Smooth muscle cell (in vitro differentiated cells): ENCODE data around the gene CNBD2. TPM values are rescaled to one million over a fixed set of nuclear protein-coding genes. Genes with fewer than 3 reads are reported as not detected.
"Not testable (repeated sequence)": the region's sequence is repeated elsewhere in the genome, so short reads cannot be mapped to it uniquely, and the experiment has no call there.

Experiments
- DNase-seq: peaks from one replicate; lab custom pipeline; 2025; ENCODE audit not compliant: unreplicated experiment; lab: John Stamatoyannopoulos, UW
- H2AFZ ChIP-seq: fragments of 200-600 bp; sonication (generic); 2 replicates; pipeline ENCODE4 v1.6.0; 2016; ENCODE audit warnings: antibody characterized with exemption, low read depth, mild to moderate bottlenecking
- H3F3A ChIP-seq: fragments of 200-600 bp; sonication (generic); 2 replicates; pipeline ENCODE4 v1.6.0; 2017; ENCODE audit warnings: antibody characterized with exemption, low read depth
- H3K27ac ChIP-seq: fragments of 200-600 bp; sonication (generic); 2 replicates; pipeline ENCODE4 v1.5.1; 2016; ENCODE audit warnings: low read depth, mild to moderate bottlenecking
- H3K27me3 ChIP-seq: fragments of 200-600 bp; sonication (generic); 2 replicates; pipeline ENCODE4 v1.6.1; 2016; ENCODE audit warnings: low read depth, mild to moderate bottlenecking
- H3K36me3 ChIP-seq: fragments of 200-600 bp; sonication (generic); 2 replicates; pipeline ENCODE4 v1.5.1; 2016; ENCODE audit warnings: low read depth
- H3K4me1 ChIP-seq: fragments of 200-600 bp; sonication (generic); 2 replicates; pipeline ENCODE4 v1.5.1; 2016; ENCODE audit warnings: low read depth
- H3K4me2 ChIP-seq: fragments of 200-600 bp; sonication (generic); 2 replicates; pipeline ENCODE4 v1.6.0; 2016; ENCODE audit warnings: mild to moderate bottlenecking
- H3K4me3 ChIP-seq: fragments of 200-600 bp; sonication (generic); 2 replicates; pipeline ENCODE4 v1.5.1; 2016; ENCODE audit warnings: mild to moderate bottlenecking
- H3K79me2 ChIP-seq: fragments of 200-600 bp; sonication (generic); 2 replicates; pipeline ENCODE4 v1.6.0; 2016; ENCODE audit warnings: low read depth, mild to moderate bottlenecking
- H3K9ac ChIP-seq: fragments of 200-600 bp; sonication (generic); 2 replicates; pipeline ENCODE4 v1.6.0; 2016; ENCODE audit warnings: low read depth
- H3K9me3 ChIP-seq: fragments of 200-600 bp; sonication (generic); replicated peaks from 2 replicates; pipeline ENCODE4 v1.5.1; 2016; ENCODE audit warnings: low read depth
- H4K20me1 ChIP-seq: fragments of 200-600 bp; sonication (generic); 2 replicates; pipeline ENCODE4 v1.6.0; 2016; ENCODE audit warnings: low read depth
- WGBS: methylation state at CpG from one replicate; pipeline ENCODE4 v1.1.7; 2016; ENCODE audit warnings: low lambda C conversion rate; 5-methylcytosine and 5-hydroxymethylcytosine counted together
- polyA plus RNA-seq: library from polyadenylated mRNA; unstranded; fragments of >200 nt; fragmentation: Nextera tagmentation; extraction: Ambion mirVana; gene quantifications from 2 replicates; pipeline ENCODE4 v1.2.1, GENCODE V29; 2016
- total RNA-seq: library from RNA; depleted of rRNA; stranded (reverse); fragments of >200 nt; gene quantifications from 2 replicates; pipeline ENCODE4 v1.2.3, GENCODE V29; 2014
- TF ChIP-seq, protein P1 (sequence below): fragments of 200-600 bp; sonication (generic); IDR thresholded peaks from 2 replicates; pipeline ENCODE4 v1.5.1; 2017; ENCODE audit warnings: borderline replicate concordance, mild to moderate bottlenecking, antibody characterized with exemption; ENCODE audit not compliant: insufficient read depth, poor library complexity, severe bottlenecking

CNBD2 gene
- total and polyA plus RNA-seq, 2 experiments from 2014 or later: 2.8 to 10.2 TPM

DNA sequence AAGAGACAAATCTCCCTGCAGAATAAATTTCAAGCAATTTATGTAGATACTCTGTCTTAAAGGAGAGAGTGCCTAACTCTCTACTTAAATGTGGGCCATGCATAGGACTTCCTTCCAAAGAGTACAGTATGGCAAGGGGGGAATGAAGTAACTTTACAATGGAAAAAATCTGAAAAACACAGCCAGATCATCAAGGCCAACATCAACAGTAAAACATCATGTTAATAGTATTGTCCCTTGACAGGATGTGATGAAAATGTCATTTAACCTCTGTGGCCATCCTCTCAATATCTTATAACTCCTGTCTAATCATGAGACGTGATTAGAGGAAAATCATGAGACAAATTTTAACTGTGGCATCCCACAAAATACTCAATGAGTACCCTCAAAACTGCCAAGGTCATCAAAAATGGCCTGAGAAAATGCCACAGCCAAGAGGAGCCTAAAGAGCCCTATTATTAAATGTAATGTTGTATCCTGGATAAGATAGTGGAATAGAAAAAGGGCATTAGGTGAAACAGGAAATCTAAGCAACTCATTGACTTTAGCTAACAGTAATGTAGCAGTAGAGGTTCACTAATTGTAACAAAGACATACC is 47.5 kb downstream of the CNBD2 start:
- Histone ChIP-seq H3K36me3 (no peaks in the 10 kb centered on the region), H3F3A (no peaks in the 10 kb centered on the region), H3K4me1 (no peaks in the 10 kb centered on the region), H4K20me1 (no peaks in the 10 kb centered on the region), H3K9ac (no peak overlapping the region), H3K27me3 (no peaks in the 10 kb centered on the region), H3K27ac (no peak overlapping the region), H2AFZ (no peak overlapping the region), H3K79me2 (no peaks in the 10 kb centered on the region), H3K4me3 (no peak overlapping the region), H3K4me2 (no peak overlapping the region), H3K9me3 (no peaks in the 10 kb centered on the region)
- WGBS: 96% methylated on average over 1 of the region's 1 CpG
- TF ChIP-seq, protein P1, sequence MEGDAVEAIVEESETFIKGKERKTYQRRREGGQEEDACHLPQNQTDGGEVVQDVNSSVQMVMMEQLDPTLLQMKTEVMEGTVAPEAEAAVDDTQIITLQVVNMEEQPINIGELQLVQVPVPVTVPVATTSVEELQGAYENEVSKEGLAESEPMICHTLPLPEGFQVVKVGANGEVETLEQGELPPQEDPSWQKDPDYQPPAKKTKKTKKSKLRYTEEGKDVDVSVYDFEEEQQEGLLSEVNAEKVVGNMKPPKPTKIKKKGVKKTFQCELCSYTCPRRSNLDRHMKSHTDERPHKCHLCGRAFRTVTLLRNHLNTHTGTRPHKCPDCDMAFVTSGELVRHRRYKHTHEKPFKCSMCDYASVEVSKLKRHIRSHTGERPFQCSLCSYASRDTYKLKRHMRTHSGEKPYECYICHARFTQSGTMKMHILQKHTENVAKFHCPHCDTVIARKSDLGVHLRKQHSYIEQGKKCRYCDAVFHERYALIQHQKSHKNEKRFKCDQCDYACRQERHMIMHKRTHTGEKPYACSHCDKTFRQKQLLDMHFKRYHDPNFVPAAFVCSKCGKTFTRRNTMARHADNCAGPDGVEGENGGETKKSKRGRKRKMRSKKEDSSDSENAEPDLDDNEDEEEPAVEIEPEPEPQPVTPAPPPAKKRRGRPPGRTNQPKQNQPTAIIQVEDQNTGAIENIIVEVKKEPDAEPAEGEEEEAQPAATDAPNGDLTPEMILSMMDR: no peak
- no peak for DNase-seq

DNA sequence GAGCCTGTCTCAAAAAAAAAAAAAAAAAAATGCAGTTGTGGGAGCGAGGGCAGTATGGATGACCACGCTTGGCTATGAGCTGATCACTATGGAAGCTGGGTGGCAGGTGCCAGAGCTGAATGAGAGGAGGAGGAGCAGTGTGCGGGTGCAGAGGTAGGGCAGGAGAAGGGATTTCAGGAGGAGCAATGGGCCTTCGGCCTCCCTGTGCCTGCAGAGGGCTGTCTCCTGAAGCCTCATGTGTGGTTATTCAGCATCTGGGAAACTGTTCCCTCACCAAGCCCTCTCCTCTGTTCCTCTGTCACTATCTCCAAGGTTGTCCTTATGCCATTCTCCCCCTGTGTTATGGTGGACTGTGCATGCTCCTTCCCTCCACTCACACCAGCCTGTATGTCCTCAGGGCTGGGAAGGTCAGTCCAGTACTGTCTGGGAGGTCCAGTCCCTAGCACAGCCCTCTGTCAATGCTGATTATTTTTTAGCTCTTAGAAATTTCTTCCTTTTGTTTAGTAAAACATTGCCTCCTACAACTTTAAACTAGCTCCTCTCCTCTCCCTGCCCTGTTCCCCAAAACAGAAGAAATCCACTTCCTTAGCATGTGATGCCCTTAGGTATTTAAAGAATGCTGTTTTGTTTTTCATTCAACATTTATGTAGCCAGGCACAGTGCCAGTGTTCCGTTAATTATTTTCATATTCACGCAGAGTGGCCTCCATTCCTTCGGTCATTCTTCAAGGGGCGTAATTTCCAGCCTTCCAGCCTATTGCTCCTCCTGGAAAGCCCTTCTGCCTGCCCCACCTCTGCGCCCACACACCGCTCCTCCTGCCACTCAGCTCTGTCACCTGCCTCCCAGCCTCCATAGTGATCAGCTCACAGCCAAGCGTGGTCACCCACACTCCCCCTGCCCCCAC is 48.9 kb downstream of the CNBD2 start:
- Histone ChIP-seq H3K27me3 (no peaks in the 10 kb centered on the region), H3K4me1 (no peaks in the 10 kb centered on the region), H3K9ac (no peak overlapping the region), H3F3A (no peaks in the 10 kb centered on the region), H3K4me2 (no peak overlapping the region), H3K27ac (no peak overlapping the region), H4K20me1 (no peaks in the 10 kb centered on the region), H3K4me3 (no peak overlapping the region), H3K36me3 (no peaks in the 10 kb centered on the region), H3K79me2 (no peaks in the 10 kb centered on the region), H3K9me3 (no peaks in the 10 kb centered on the region), H2AFZ (no peak overlapping the region)
- WGBS: 87% methylated on average over 11 of the region's 11 CpGs
- DNase-seq: no peak
- TF ChIP-seq, protein P1: no peak

DNA sequence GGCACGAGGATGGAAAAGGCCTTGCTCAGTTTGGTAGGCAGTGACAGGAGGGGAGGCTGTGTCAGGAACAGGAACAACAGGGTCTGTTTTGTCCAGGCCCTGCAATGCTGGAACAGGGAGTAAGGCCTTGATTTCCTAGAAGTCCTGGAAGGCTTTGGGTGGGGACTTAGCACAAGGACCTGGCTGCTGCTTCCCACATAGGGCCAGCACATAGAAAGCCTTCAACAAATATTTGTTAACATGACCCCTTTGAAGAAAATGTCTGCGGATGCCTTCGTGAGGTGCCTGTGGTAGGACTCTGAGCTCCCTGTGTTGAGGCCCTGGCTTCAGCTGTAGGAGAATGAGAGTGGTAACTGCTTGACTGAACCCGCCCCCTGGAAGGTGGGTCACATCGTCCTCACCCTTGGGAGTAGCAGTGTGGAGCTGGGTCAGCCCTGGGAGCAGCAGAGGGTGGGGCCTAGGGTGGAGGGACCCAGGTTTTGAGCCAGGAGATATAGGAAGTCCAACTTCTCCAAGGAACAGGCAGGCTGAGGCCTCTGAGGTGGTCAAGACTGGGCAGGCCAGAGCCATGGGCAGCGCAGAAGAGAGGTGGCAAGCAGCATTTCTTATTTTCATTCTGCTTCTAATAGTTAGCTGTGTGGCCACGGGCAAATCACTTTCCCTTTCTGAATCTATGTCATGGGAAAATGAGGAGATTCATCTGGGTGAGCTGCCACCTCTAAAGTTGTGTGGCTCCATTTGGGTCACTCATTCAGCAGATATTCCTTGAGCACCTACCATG is 50.0 kb downstream of the CNBD2 start:
- no peak for DNase-seq
- H3K4me3 ChIP-seq: no peak overlapping the region
- H3K4me2 ChIP-seq: no peak overlapping the region
- H3K9ac ChIP-seq: no peak overlapping the region
- H3K36me3 ChIP-seq: no peaks in the 10 kb centered on the region
- H2AFZ ChIP-seq: no peak overlapping the region
- no peaks in the 10 kb centered on the region for H4K20me1 ChIP-seq
- 93% methylated on average over 7 of the region's 7 CpGs for whole genome bisulfite sequencing
- no peaks in the 10 kb centered on the region for H3K4me1 ChIP-seq
- no peaks in the 10 kb centered on the region for H3K79me2 ChIP-seq
- no peaks in the 10 kb centered on the region for H3K9me3 ChIP-seq
- TF ChIP-seq, protein P1: no peak
- no peaks in the 10 kb centered on the region for H3K27me3 ChIP-seq
- no peaks in the 10 kb centered on the region for H3F3A ChIP-seq
- H3K27ac ChIP-seq: no peak overlapping the region

DNA sequence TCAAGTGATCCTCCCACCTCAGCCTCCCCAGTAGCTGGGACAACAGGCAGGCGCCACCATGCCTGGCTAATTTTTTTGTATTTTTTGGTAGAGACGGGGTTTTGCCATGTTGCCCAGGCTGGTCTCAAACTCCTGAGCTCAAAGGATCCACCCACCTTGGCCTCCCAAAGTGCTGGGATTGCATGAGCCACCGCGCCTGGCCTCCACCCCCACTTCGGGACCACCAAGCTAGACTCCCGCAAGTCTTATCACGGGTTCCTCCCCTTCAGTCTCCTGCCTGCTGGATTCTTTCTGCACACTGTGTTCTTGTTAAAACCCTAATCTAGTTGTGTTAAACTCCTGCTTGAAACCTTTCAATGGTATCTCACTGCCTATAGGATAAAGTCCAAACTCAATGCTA is 57.7 kb downstream of the CNBD2 start:
- not testable (repeated sequence) for H3K27me3 ChIP-seq, H2AFZ ChIP-seq, H3K79me2 ChIP-seq, H3K36me3 ChIP-seq, H4K20me1 ChIP-seq, H3K4me2 ChIP-seq, H3K4me1 ChIP-seq, H3K9ac ChIP-seq, H3K9me3 ChIP-seq, DNase-seq, H3F3A ChIP-seq, H3K4me3 ChIP-seq, H3K27ac ChIP-seq
- 90% methylated on average over 7 of the region's 7 CpGs for WGBS
